ENCODE data around the gene IL19.

Gene IL19

DNA sequence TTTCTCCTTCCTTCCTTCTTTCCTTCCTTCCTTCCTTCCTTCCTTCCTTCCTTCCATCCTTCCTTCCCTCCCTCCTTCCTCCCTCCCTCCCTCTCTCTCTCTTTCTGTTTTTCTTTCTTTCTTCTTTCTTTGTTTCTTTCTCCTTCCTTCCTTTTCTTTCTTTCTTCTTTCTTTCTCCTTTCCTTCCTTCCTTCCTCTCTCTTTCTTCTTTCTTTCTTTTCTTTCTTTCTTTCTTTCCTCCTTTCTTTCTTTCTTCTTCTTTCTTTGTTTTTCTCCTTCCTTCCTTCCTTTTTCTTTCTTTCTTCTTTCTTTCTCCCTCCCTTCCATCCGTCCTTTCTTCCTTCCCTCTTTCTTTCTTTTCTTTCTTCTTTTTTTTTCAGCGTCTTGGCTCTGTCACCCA is 18.1 kb upstream of the IL19 start:
- no peak for TF ChIP-seq EZH2 (IDR thresholded peaks at IDR 0.05; ENCODE audit: borderline replicate concordance, low read length)
- TF ChIP-seq, protein P1, sequence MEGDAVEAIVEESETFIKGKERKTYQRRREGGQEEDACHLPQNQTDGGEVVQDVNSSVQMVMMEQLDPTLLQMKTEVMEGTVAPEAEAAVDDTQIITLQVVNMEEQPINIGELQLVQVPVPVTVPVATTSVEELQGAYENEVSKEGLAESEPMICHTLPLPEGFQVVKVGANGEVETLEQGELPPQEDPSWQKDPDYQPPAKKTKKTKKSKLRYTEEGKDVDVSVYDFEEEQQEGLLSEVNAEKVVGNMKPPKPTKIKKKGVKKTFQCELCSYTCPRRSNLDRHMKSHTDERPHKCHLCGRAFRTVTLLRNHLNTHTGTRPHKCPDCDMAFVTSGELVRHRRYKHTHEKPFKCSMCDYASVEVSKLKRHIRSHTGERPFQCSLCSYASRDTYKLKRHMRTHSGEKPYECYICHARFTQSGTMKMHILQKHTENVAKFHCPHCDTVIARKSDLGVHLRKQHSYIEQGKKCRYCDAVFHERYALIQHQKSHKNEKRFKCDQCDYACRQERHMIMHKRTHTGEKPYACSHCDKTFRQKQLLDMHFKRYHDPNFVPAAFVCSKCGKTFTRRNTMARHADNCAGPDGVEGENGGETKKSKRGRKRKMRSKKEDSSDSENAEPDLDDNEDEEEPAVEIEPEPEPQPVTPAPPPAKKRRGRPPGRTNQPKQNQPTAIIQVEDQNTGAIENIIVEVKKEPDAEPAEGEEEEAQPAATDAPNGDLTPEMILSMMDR (IDR thresholded peaks at IDR 0.05; ENCODE audit: low read length): no peak
- Histone ChIP-seq H3K4me1 (ENCODE audit: insufficient read depth, low read length, severe bottlenecking) (no peaks in the 10 kb centered on the region), H3K9me2 (ENCODE audit: low read depth, low read length) (no peaks in the 10 kb centered on the region), H3K27ac (ENCODE audit: low read depth, low read length, poor library complexity, severe bottlenecking) (no peak overlapping the region), H3K36me3 (ENCODE audit: insufficient read depth, low read length) (no peaks in the 10 kb centered on the region), H3K9ac (ENCODE audit: low read length) (no peak overlapping the region), H3K27me3 (ENCODE audit: insufficient read depth, low read length) (peaks cover 4% of the 10 kb centered on the region; the same call in 1 of the 2 replicates), H2AFZ (ENCODE audit: low read length) (no peak overlapping the region), H3K79me2 (ENCODE audit: insufficient read depth, low read length) (no peaks in the 10 kb centered on the region), H3K4me3 (ENCODE audit: low read depth, low read length, poor library complexity, severe bottlenecking) (no peak overlapping the region), H3F3A (ENCODE audit: insufficient read depth, low read length) (no peaks in the 10 kb centered on the region), H3K9me3 (ENCODE audit: low read length) (no peaks in the 10 kb centered on the region), H4K20me1 (ENCODE audit: insufficient read depth, low read length) (no peaks in the 10 kb centered on the region), H3K4me2 (ENCODE audit: low read length) (no peak overlapping the region)

DNA sequence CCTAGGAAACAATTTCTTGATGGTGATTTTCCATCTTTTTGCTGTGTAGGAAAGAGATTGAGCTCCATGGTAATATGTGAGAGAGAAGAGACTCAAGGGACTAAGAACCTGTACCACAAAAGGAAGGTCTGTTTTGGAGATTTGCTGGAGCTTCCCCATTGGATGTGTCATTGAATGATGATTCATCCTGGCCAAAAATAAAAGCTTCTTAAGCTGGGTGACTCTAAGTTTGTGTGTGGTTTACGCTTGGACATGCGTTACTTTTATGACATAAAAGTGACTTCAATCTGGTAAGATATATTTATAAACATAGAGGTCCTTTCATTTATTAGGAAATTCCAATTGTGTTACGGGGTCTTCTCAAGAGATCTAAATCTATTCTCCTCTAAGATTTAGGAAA is 17.4 kb upstream of the IL19 start:
- TF ChIP-seq, protein P1 (IDR thresholded peaks at IDR 0.05; ENCODE audit: low read length): no peak
- no peak for TF ChIP-seq EZH2 (IDR thresholded peaks at IDR 0.05; ENCODE audit: borderline replicate concordance, low read length)
- Histone ChIP-seq H3F3A (ENCODE audit: insufficient read depth, low read length) (no peaks in the 10 kb centered on the region), H3K9ac (ENCODE audit: low read length) (no peak overlapping the region), H4K20me1 (ENCODE audit: insufficient read depth, low read length) (no peaks in the 10 kb centered on the region), H3K27me3 (ENCODE audit: insufficient read depth, low read length) (peaks cover 4% of the 10 kb centered on the region; the same call in 1 of the 2 replicates), H3K9me2 (ENCODE audit: low read depth, low read length) (no peaks in the 10 kb centered on the region), H3K4me2 (ENCODE audit: low read length) (no peak overlapping the region), H2AFZ (ENCODE audit: low read length) (no peak overlapping the region), H3K36me3 (ENCODE audit: insufficient read depth, low read length) (no peaks in the 10 kb centered on the region), H3K4me3 (ENCODE audit: low read depth, low read length, poor library complexity, severe bottlenecking) (no peak overlapping the region), H3K79me2 (ENCODE audit: insufficient read depth, low read length) (no peaks in the 10 kb centered on the region), H3K9me3 (ENCODE audit: low read length) (no peaks in the 10 kb centered on the region), H3K27ac (ENCODE audit: low read depth, low read length, poor library complexity, severe bottlenecking) (no peak overlapping the region), H3K4me1 (ENCODE audit: insufficient read depth, low read length, severe bottlenecking) (no peaks in the 10 kb centered on the region)

DNA sequence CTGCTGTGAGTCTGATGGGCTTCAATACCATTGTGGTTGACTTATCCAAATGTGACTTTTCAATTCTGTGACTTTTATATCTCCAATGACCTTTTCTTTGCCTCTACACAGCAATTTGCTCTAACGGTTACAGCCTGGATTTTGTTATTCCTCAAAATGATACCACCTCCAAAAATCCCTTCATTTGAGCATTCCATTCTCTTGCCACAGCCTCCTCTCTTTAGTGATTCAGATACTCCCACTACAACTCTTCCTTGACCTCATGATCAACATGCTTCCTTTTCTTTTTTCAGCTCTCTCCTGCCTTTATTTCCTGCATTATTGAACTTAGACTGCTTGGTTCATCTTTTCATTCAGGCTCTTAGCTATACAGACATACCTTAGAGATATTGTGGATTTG is 16.6 kb upstream of the IL19 start:
- Histone ChIP-seq H3F3A (ENCODE audit: insufficient read depth, low read length) (no peaks in the 10 kb centered on the region), H3K4me2 (ENCODE audit: low read length) (no peak overlapping the region), H3K27ac (ENCODE audit: low read depth, low read length, poor library complexity, severe bottlenecking) (no peak overlapping the region), H3K9me3 (ENCODE audit: low read length) (no peaks in the 10 kb centered on the region), H3K4me1 (ENCODE audit: insufficient read depth, low read length, severe bottlenecking) (no peaks in the 10 kb centered on the region), H4K20me1 (ENCODE audit: insufficient read depth, low read length) (no peaks in the 10 kb centered on the region), H2AFZ (ENCODE audit: low read length) (no peak overlapping the region), H3K36me3 (ENCODE audit: insufficient read depth, low read length) (no peaks in the 10 kb centered on the region), H3K9me2 (ENCODE audit: low read depth, low read length) (no peaks in the 10 kb centered on the region), H3K4me3 (ENCODE audit: low read depth, low read length, poor library complexity, severe bottlenecking) (no peak overlapping the region), H3K9ac (ENCODE audit: low read length) (no peak overlapping the region), H3K79me2 (ENCODE audit: insufficient read depth, low read length) (no peaks in the 10 kb centered on the region), H3K27me3 (ENCODE audit: insufficient read depth, low read length) (peaks cover 4% of the 10 kb centered on the region; the same call in 1 of the 2 replicates)
- TF ChIP-seq, protein P1 (IDR thresholded peaks at IDR 0.05; ENCODE audit: low read length): no peak
- TF ChIP-seq EZH2 (IDR thresholded peaks at IDR 0.05; ENCODE audit: borderline replicate concordance, low read length): no peak
